Stimulated activated naive B cell treated with anti-CD40 and anti-IgM and Interleukin-4, amounts not matched to agents 10 μg/mL and 1 μg/mL and 100 μg/mL, for 72 hours (primary cell): ENCODE measurements around the gene ADAMTS12.
"Not testable (repeated sequence)": the region's sequence is repeated elsewhere in the genome, so short reads cannot be mapped to it uniquely, and the experiment has no call there.

Experiments
- ATAC-seq, 2 donors: fragments of 150-1000 bp; cut with Tn5 transposase; replicated peaks; 2 replicates each; pipeline ENCODE4 v1.10.0; 2021; ENCODE audit warnings: moderate library complexity in 1 of 2
- DNase-seq: peaks from one replicate; pipeline ENCODE4 v3.0.0; 2021
- H3K27ac Mint-ChIP-seq: one replicate; pipeline ENCODE4 v1.8.0; 2022; ENCODE audit warnings: mild to moderate bottlenecking, mixed read lengths
- H3K27me3 Mint-ChIP-seq, 2 donors: one replicate each; pipeline ENCODE4 v1.8.0; 2022; ENCODE audit warnings: mixed read lengths in 2 of 2
- H3K36me3 Mint-ChIP-seq, 2 donors: one replicate each; pipeline ENCODE4 v1.8.0; 2022; ENCODE audit warnings: mixed read lengths in 2 of 2, mild to moderate bottlenecking in 1 of 2
- H3K4me1 Mint-ChIP-seq, 2 donors: one replicate each; pipeline ENCODE4 v1.8.0; 2022; ENCODE audit warnings: mixed read lengths in 2 of 2, mild to moderate bottlenecking in 1 of 2
- H3K4me3 Mint-ChIP-seq, 2 donors: one replicate each; pipeline ENCODE4 v1.8.0; 2022; ENCODE audit warnings: mild to moderate bottlenecking in 2 of 2, mixed read lengths in 2 of 2, moderate library complexity in 1 of 2
- H3K9me3 Mint-ChIP-seq, 2 donors: one replicate each; pipeline ENCODE4 v1.8.0; 2022; ENCODE audit warnings: mixed read lengths in 2 of 2, mild to moderate bottlenecking in 1 of 2

Gene ADAMTS12

GRCh38 chr5:33890131-33891032, 1.4 kb downstream of the ADAMTS12 start:
- ATAC-seq, result no peak
- DNase-seq, result no peak
- no peak overlapping the region for H3K4me3 Mint-ChIP-seq
- H3K27ac Mint-ChIP-seq, result no peak overlapping the region
- peaks cover 0 to 1% of the 10 kb centered on the region in 2 donors for H3K9me3 Mint-ChIP-seq
- no peaks in the 10 kb centered on the region for H3K36me3 Mint-ChIP-seq
- peaks cover 0 to 6% of the 10 kb centered on the region in 2 donors for H3K4me1 Mint-ChIP-seq
- H3K27me3 Mint-ChIP-seq, result peaks cover 44 to 57% of the 10 kb centered on the region in 2 donors

- no peak for ATAC-seq
- peaks cover 0 to 6% of the 10 kb centered on the region in 2 donors for H3K4me1 Mint-ChIP-seq
- no peak overlapping the region for H3K27ac Mint-ChIP-seq
- no peaks in the 10 kb centered on the region for H3K36me3 Mint-ChIP-seq
- H3K9me3 Mint-ChIP-seq, result peaks cover 0 to 1% of the 10 kb centered on the region in 2 donors
- no peak overlapping the region for H3K4me3 Mint-ChIP-seq
- DNase-seq, result no peak
- H3K27me3 Mint-ChIP-seq, result peaks cover 35 to 46% of the 10 kb centered on the region in 2 donors
These were observed 3.2 kb downstream of the ADAMTS12 start for GRCh38 chr5:33888587-33888986.

GRCh38 chr5:33887268-33887667, 4.5 kb downstream of the ADAMTS12 start:
- no peak overlapping the region for H3K4me3 Mint-ChIP-seq

GRCh38 chr5:33886283-33886682, 5.5 kb downstream of the ADAMTS12 start:
- ATAC-seq, result no peak
- H3K36me3 Mint-ChIP-seq, result no peaks in the 10 kb centered on the region
- H3K4me1 Mint-ChIP-seq, result peaks cover 0 to 4% of the 10 kb centered on the region in 2 donors

More at GRCh38 chr5:33887268-33887667, 4.5 kb downstream of the ADAMTS12 start:
- H3K9me3 Mint-ChIP-seq, result no peaks in the 10 kb centered on the region
- H3K27me3 Mint-ChIP-seq, result peaks cover 22 to 35% of the 10 kb centered on the region in 2 donors
- ATAC-seq (no peak), DNase-seq (no peak)
- H3K4me1 Mint-ChIP-seq, result peaks cover 0 to 6% of the 10 kb centered on the region in 2 donors
- no peaks in the 10 kb centered on the region for H3K36me3 Mint-ChIP-seq
- H3K27ac Mint-ChIP-seq, result no peak overlapping the region

GRCh38 chr5:33885679-33886078, 6.1 kb downstream of the ADAMTS12 start:
- Mint-ChIP-seq H3K27me3 (peaks cover 12 to 22% of the 10 kb centered on the region in 2 donors), H3K4me1 (no peaks in the 10 kb centered on the region), H3K36me3 (no peaks in the 10 kb centered on the region), H3K9me3 (no peaks in the 10 kb centered on the region), H3K27ac (no peak overlapping the region), H3K4me3 (no peak overlapping the region)
- ATAC-seq (no peak), DNase-seq (no peak)

More at GRCh38 chr5:33886283-33886682, 5.5 kb downstream of the ADAMTS12 start:
- peaks cover 17 to 28% of the 10 kb centered on the region in 2 donors for H3K27me3 Mint-ChIP-seq
- H3K9me3 Mint-ChIP-seq, result no peaks in the 10 kb centered on the region
- no peak overlapping the region for H3K4me3 Mint-ChIP-seq
- H3K27ac Mint-ChIP-seq, result no peak overlapping the region
- DNase-seq, result no peak

- H3K27me3 Mint-ChIP-seq, result peaks cover under 1 to 6% of the 10 kb centered on the region in 2 donors
- ATAC-seq, result no peak
- H3K4me1 Mint-ChIP-seq, result no peaks in the 10 kb centered on the region
- no peak overlapping the region for H3K27ac Mint-ChIP-seq
- H3K36me3 Mint-ChIP-seq, result no peaks in the 10 kb centered on the region
- no peak overlapping the region for H3K4me3 Mint-ChIP-seq
- no peak for DNase-seq
- no peaks in the 10 kb centered on the region for H3K9me3 Mint-ChIP-seq
These were observed 8.3 kb downstream of the ADAMTS12 start for GRCh38 chr5:33883482-33883881.

- H3K4me3 Mint-ChIP-seq, result no peak overlapping the region
- no peaks in the 10 kb centered on the region for H3K4me1 Mint-ChIP-seq
- H3K9me3 Mint-ChIP-seq, result no peaks in the 10 kb centered on the region
- ATAC-seq (no peak), DNase-seq (no peak)
- no peaks in the 10 kb centered on the region for H3K27me3 Mint-ChIP-seq
- no peaks in the 10 kb centered on the region for H3K36me3 Mint-ChIP-seq
- H3K27ac Mint-ChIP-seq, result no peak overlapping the region
These were observed 11.5 kb downstream of the ADAMTS12 start for GRCh38 chr5:33880319-33880718.

- Mint-ChIP-seq H3K9me3 (no peaks in the 10 kb centered on the region), H3K4me3 (no peak overlapping the region)
These were observed 14.3 kb downstream of the ADAMTS12 start for GRCh38 chr5:33877449-33877848.

GRCh38 chr5:33867241-33867640, 24.5 kb downstream of the ADAMTS12 start:
- Mint-ChIP-seq H3K36me3 (peaks cover 3 to 4% of the 10 kb centered on the region in 2 donors), H3K9me3 (peaks cover 22 to 27% of the 10 kb centered on the region in 2 donors), H3K4me1 (no peaks in the 10 kb centered on the region), H3K4me3 (no peak overlapping the region), H3K27ac (no peak overlapping the region), H3K27me3 (peaks cover 0 to 4% of the 10 kb centered on the region in 2 donors)
- ATAC-seq (no peak), DNase-seq (no peak)

More at GRCh38 chr5:33877449-33877848, 14.3 kb downstream of the ADAMTS12 start:
- Mint-ChIP-seq H3K27ac (no peak overlapping the region), H3K27me3 (no peaks in the 10 kb centered on the region), H3K4me1 (no peaks in the 10 kb centered on the region), H3K36me3 (no peaks in the 10 kb centered on the region)
- DNase-seq (no peak), ATAC-seq (no peak)

GRCh38 chr5:33859177-33859576, 32.6 kb downstream of the ADAMTS12 start:
- DNase-seq, H3K27ac Mint-ChIP-seq: not testable (repeated sequence)

GRCh38 chr5:33857037-33857436, 34.8 kb downstream of the ADAMTS12 start:
- Mint-ChIP-seq H3K4me3 (no peak overlapping the region), H3K27me3 (no peaks in the 10 kb centered on the region)

More at GRCh38 chr5:33859177-33859576, 32.6 kb downstream of the ADAMTS12 start:
- ATAC-seq, H3K27me3 Mint-ChIP-seq, H3K4me3 Mint-ChIP-seq, H3K4me1 Mint-ChIP-seq, H3K9me3 Mint-ChIP-seq, H3K36me3 Mint-ChIP-seq: not testable (repeated sequence)

GRCh38 chr5:33855396-33855795, 36.4 kb downstream of the ADAMTS12 start:
- H3K36me3 Mint-ChIP-seq, result no peaks in the 10 kb centered on the region
- no peaks in the 10 kb centered on the region for H3K27me3 Mint-ChIP-seq
- no peaks in the 10 kb centered on the region for H3K9me3 Mint-ChIP-seq
- ATAC-seq (no peak), DNase-seq (no peak)
- H3K4me1 Mint-ChIP-seq, result peaks cover 0 to 2% of the 10 kb centered on the region in 2 donors
- H3K27ac Mint-ChIP-seq, result no peak overlapping the region
- no peak overlapping the region for H3K4me3 Mint-ChIP-seq

More at GRCh38 chr5:33857037-33857436, 34.8 kb downstream of the ADAMTS12 start:
- DNase-seq (no peak), ATAC-seq (no peak)
- no peak overlapping the region for H3K27ac Mint-ChIP-seq
- H3K36me3 Mint-ChIP-seq, result no peaks in the 10 kb centered on the region
- peaks cover 0 to 1% of the 10 kb centered on the region in 2 donors for H3K9me3 Mint-ChIP-seq
- no peaks in the 10 kb centered on the region for H3K4me1 Mint-ChIP-seq

- Mint-ChIP-seq H3K27ac (no peak overlapping the region), H3K36me3 (no peaks in the 10 kb centered on the region), H3K4me1 (peaks cover 4 to 7% of the 10 kb centered on the region in 2 donors), H3K27me3 (no peaks in the 10 kb centered on the region), H3K4me3 (no peak overlapping the region), H3K9me3 (no peaks in the 10 kb centered on the region)
- no peak for DNase-seq
- no peak for ATAC-seq
These were observed 37.0 kb downstream of the ADAMTS12 start for GRCh38 chr5:33854733-33855151.

GRCh38 chr5:33852837-33853236, 39.0 kb downstream of the ADAMTS12 start:
- Mint-ChIP-seq H3K9me3 (no peaks in the 10 kb centered on the region), H3K4me3 (no peak overlapping the region), H3K27ac (no peak overlapping the region), H3K4me1 (peaks cover 6 to 7% of the 10 kb centered on the region in 2 donors), H3K36me3 (no peaks in the 10 kb centered on the region), H3K27me3 (no peaks in the 10 kb centered on the region)
- no peak for DNase-seq
- ATAC-seq, result no peak

GRCh38 chr5:33852319-33852718, 39.5 kb downstream of the ADAMTS12 start:
- DNase-seq (no peak), ATAC-seq (no peak)
- Mint-ChIP-seq H3K4me3 (no peak overlapping the region), H3K27ac (no peak overlapping the region), H3K36me3 (no peaks in the 10 kb centered on the region), H3K9me3 (no peaks in the 10 kb centered on the region), H3K27me3 (no peaks in the 10 kb centered on the region), H3K4me1 (peaks cover 6 to 7% of the 10 kb centered on the region in 2 donors)
